Measurements from ENCODE around the gene INSC. TPM values are rescaled to one million over a fixed set of nuclear protein-coding genes. Genes with fewer than 3 reads are reported as not detected.
A peak's percentile ranks its signal among the peaks of the same experiment; 100 is the strongest.
"Not testable (repeated sequence)": the region's sequence is repeated elsewhere in the genome, so short reads cannot be mapped to it uniquely, and the experiment has no call there.

Gene INSC
- 0.24 TPM for polyA plus RNA-seq (2013, experiment 1 of 2; ENCODE audit: insufficient read length)
- not detected for polyA plus RNA-seq (2013, experiment 2 of 2; ENCODE audit: insufficient read length)

GRCh38 chr11:15114501-15115475, at the start of gene INSC:
Gene INSC, plus strand, starts transcription at chr11:15114923. Its CDS starts 34,252 bp downstream, at chr11:15149175.
- DNase-seq: peak; percentile 25

- not testable (repeated sequence) for DNase-seq
These were observed 45.0 kb upstream of the INSC start for GRCh38 chr11:15069751-15070150.

- DNase-seq: no peak
These were observed 43.0 kb upstream of the INSC start for GRCh38 chr11:15071556-15072255.

GRCh38 chr11:15072551-15073143, 42.1 kb upstream of the INSC start:
- no peak for DNase-seq

GRCh38 chr11:15073361-15074205, 41.1 kb upstream of the INSC start, which contains the start of gene CALCB:
Gene CALCB, plus strand, starts transcription at chr11:15073593. Its CDS starts 1,126 bp downstream, at chr11:15074719.
- DNase-seq: peak; percentile 15

GRCh38 chr11:15074206-15075161, 40.2 kb upstream of the INSC start:
- DNase-seq: peak; percentile 56

GRCh38 chr11:15075162-15075526, 39.6 kb upstream of the INSC start:
- no peak for DNase-seq

- no peak for DNase-seq
These were observed 23.5 kb upstream of the INSC start for GRCh38 chr11:15091175-15091574.

- no peak for DNase-seq
These were observed 23.1 kb upstream of the INSC start for GRCh38 chr11:15091625-15092024.

- no peak for DNase-seq
These were observed 21.3 kb upstream of the INSC start for GRCh38 chr11:15093432-15093831.

GRCh38 chr11:15095736-15096228, 18.9 kb upstream of the INSC start:
- no peak for DNase-seq

GRCh38 chr11:15097411-15097810, 17.3 kb upstream of the INSC start:
- DNase-seq: no peak

- no peak for DNase-seq
These were observed 15.5 kb upstream of the INSC start for GRCh38 chr11:15099267-15099666.

- DNase-seq: peak; percentile 63
These were observed 13.5 kb upstream of the INSC start for GRCh38 chr11:15101072-15101709.

GRCh38 chr11:15104166-15104565, 10.6 kb upstream of the INSC start:
- peak; percentile 50 for DNase-seq

GRCh38 chr11:15106201-15106965, 8.3 kb upstream of the INSC start:
- peak; percentile 86 for DNase-seq

GRCh38 chr11:15107730-15108515, 6.8 kb upstream of the INSC start:
- peak; percentile 78 for DNase-seq

GRCh38 chr11:15108592-15109130, 6.1 kb upstream of the INSC start:
- DNase-seq: no peak
